HG03064 (cell line): ENCODE data around the gene RRP1B.
A peak's percentile ranks its signal among the peaks of the same experiment; 100 is the strongest.

Source experiments
- ATAC-seq: cut with Tn5 transposase; IDR thresholded peaks from one replicate; pipeline ENCODE4 v1.9.1; 2021; ENCODE audit warnings: low read depth; ENCODE audit not compliant: unreplicated experiment

The RRP1B gene

DNA sequence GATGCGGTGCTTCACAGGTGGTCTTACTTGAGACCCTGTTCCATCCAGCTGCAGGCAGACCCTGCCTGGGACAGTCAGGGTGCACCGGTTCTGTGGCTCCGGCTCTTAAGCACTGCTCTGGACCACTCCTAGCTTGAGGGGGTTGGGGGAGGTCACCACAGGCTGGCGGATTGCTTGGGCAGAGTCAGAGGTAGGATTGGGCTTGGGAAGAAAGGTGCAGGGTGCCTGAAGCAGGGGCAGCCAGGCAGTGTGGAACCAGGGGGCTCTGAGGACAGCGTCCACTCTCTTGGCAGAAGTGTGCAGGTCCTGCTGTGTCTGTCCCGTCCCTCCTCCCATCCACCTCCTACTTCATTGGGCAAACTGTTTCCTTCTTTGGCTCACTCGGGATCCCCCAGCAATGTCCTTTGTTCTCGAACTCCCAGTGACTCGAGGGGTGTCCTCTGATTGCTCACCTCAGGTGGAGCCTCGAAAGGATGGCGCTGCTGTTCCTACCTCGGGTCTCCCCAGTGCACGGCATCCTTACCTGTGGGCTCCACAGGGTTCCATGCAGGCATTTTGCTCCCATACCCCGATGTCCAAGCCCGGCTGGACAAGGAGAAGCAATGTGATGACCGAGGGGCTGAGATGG, 61.3 kb downstream of the RRP1B start:
- ATAC-seq = no peak

DNA sequence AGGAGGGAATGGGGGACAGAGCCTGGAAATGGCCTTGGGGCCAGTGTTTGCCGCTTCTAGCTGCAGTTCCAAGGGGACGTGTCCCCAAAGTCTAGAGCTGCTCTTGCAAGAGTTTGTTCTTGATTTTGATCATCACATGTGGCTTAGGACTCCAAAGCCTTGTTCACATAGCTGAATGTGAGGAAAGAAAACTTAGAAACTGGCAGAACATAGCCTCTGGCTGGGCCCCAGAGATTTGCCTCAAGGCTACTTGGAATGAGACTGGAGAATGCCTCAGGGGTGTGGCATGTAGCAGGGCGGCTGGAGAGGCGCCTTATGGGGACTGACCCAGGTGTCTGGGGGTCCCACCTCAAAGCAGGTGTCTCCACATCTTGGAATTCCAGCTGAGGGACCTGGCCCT, 61.8 kb downstream of the RRP1B start:
- no peak for ATAC-seq

DNA sequence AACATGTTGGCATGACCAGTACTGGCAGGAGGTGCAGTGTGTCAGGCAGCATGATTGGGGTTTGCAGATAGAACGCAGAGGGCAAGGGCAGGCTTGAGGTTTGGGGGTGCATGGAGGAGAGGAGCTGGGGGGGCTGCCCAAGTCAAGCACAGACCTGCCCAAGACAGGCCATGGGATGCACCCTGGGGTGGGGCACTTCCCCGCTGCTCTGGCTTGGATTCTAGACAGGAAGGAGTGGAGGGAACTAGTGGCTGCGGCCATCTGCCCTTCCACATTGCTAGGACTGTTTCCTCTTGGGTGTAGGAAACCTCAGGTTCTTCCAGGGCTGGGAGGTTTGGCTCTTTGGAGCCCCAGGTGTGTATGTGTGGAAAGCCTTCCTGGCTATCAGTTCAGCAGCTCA, 62.6 kb downstream of the RRP1B start:
- ATAC-seq = no peak

DNA sequence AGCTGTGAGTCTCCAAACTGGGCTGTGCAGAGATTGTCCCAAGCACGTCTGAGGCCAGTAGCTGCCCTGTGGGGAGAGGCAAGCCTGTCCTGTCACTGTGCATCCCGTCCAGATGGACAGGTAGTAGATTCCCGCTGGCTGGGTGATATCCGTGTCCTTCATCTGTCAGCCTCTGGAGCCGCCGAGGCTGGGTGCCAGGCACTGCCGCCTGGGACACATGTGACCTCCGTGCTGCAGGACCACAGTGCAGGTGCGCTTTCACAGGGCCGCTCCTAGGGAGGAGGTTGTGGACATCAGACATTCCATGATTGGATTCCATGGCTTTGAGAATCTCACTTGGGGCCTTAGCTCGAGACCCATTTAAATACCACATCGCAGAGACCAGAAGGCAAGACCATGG, 64.3 kb downstream of the RRP1B start:
- no peak for ATAC-seq

DNA sequence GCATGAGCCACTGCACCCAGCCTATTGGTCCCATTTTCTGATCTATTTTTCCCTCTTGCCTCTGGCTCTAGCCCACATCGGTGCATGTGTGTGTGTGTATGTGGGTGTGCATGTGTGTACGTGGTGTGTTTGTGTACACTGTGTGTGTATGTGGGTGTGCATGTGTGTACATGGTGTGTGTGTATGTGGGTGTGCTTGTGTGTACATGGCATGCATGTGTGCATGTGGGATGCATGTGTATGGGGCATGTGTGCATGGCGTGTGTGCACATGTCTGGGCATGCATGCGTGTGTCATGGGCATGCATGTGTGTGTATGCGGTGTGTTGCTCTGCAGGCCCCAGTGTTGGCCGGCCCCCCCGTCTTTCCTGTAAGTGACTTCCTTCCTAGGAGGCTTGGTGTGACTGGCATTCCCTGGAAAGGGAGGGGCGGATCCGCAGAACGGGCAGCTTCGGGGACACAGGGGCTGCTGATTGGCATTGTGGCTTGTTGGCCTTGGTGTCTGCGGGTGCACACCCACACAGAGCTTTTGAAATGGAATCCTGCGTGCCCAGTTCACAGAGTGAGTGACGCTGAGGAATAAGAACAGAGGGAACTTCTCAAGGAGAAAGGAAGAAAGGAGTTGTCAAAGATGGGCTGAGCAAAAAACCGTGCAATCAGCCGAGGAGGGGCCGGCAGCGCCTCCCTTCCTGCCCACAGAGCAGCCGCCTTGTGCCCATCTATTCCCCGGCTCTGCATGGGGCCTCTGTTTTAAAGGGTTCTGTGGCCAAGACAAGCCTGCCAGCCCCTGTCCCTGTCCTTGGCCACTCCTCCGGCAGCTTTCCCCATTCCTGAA, 67.5 kb downstream of the RRP1B start:
- no peak for ATAC-seq

DNA sequence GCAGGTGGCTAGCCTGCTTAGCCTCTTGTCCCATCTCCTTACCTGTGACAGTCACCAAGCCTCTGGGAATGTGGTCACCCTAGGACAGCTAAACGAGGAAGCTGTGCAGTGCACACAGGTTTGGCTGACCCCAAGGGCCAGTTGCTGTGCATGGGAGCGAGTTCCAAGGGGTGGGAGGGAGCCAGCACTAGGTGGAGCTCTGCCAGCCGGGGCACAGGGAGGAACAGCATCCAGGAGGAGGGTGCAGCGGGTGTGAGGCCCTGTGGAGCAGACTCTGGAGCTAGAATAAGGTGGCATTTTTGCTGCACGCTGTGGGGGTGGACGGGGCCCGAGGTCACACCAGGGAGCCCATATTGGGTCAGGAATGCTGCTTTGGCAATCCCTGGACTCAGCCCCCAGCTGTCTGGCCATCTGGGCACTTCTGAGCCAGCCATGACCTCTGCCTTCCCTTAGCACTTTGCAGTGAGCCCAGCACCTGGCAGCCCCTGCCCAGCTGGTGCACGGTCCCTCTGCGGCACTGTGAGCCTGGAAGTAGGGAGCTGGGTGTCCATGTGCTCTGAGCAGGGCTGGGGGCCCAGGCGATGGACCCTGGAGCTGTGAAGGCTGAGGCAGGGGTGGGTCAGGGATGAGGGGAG, 68.3 kb downstream of the RRP1B start:
- ATAC-seq = no peak

DNA sequence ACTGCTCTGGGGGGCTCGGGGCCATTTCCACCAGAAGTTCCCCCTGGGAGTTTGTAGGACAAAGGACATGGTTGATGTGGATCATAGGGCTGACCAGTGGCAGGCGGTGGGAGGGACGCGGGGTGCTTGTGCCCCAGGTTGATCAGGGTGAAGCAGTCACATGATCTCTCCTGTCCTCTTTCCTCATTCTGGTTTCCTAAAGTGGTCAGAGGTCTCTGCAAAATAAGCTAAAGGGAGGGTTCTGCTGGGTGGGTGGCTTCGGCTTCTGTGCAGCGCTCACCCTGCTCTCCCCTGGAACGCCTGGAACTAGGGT, 68.8 kb downstream of the RRP1B start:
- ATAC-seq = no peak

DNA sequence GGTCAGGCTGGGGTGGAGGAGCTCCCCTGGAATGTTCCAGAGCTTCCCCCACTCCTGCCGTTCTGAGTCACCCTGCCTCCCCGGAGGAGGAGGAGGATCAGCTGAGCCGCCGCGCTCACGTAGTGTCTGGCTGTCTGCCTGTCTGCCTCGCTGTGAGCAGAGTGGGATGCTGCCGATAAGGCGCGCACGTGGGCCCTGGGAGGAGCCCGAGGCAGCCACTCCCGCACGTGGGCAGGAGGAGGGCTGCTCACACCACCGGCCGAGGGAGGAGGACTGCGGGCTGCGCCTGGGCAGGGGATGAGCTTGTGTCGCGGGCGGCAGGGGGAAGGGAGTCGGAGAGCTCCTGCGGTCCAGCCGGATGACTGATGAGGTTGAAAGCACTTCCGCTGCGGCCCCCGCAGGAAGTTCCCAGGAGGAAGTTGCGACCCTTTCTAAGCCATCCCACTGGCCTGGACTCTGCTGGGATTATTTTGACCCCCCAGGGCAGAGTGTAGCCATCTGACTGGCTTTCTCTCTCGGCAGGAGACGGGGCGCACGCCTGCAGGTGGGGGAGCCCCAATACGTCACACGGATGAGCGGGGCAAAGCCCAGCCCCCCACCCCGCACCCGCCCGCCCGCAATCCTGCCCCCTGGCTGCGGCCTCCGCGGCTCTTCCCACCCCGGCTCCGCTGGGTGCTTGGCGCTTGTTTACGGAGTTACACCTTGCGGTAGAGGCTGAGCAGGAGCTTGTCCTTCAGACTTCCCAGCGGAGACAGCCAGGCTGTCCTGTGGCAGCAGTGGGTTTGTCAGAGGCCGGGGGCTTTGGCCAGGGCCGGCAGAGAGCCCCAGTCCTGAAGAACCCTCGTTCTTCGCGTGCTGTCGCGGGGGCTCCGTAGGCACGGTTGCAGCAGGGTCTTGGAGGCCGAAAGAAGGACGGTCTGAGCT, 69.4 kb downstream of the RRP1B start:
- ATAC-seq = peak; percentile 55

DNA sequence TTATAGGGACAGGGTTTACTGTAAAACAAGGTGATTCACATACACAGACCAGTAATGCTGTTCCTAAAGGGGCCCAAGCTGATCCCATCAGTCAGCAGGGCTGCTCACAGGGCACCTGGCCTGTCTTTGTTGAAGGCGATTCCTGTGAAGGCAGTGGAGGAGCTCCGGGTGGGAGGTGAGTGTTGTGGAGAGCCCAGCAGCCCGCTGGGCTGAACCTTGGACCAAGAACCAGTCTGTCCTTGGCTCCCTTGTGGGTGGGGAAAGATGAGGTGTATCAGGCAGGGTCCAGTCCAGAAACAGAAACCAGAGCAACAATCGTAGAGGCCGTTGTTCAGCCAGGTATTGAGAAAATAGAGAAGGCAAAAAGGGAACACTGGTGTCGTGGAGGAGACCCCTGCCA, 72.1 kb downstream of the RRP1B start:
- ATAC-seq = no peak

DNA sequence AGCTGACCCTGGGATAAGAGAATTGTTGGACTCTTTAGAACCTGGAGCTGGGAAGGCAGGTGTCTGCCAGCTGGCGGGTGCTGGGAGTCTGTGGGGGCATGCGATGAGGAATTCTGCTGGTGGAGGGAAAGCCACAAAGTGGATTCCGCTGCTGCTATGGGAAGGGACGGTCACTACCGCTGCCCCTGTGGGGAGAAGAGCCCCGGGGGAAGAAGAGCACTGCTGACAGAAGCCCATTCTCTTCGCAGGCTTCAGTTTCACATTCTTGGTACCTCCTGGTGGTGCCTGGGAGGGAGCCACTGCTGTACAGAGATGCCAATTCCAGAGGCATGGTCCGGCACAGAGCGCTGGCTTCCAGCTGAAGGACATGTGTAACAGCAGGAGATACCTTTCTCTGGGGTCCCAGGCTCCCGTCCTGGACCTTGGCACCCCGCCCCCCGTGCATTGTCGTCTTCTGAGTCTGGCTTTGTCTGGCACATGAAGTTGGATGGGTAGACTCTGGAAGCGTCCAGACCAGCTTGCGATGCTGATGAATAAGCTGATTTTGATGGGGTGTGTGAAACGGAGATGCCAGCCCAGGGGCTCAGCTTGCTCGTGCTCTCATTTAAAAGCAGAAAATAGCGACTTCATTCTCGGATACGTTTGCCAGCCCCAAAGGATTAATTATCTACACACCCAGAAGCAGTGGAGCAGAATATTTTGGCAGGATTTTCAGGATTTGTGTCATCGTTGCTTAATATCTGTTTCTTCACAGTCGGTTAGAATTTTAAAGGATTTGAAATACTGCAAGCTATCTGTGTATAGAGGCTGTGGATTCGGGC, 72.7 kb downstream of the RRP1B start:
- ATAC-seq = no peak

DNA sequence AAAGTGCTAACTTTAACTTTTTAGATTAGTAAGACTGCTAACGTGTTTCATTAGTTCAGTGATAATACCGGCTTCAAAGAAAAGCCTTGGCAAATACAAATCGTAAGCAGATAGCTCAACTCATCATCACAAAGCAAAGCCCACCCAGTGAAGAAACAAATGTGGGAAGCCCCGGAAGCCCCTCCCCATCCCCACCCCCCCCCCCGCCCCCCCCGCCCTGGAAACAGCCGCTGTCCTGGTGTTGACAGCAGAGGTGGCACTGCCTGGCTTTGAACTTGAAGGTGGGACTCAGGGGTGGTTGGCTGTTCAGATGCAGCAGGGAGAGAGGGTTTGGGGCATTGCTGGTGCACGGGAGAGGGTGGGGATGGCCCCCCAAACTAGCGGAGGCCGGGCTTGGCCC, 73.7 kb downstream of the RRP1B start:
- ATAC-seq = no peak

DNA sequence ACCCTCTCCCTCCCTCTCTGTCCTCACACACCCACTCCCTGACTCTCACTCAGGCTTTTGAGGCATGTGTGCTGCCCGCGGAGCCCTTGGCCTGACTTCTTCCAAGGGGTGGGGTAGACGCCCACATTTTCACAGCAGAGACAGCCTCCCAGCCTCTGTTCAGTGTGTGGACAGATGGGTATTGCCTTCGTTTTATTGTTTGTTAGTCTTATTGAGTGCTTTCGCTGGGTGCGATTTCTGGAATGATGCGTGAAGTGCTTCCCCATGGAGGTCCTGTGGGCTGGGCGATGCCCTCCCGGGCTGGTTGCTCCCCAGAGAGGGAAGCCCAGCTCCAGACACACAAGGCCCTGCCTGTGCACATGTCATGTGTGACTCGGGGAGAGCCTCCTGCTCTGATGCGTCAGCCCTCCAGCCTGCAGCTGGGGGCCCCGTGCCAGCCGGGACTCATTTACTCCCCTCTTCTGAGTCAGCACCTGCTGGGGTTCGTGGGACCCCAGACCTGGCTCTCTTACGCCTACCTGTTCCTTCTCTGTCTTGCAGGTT, 74.2 kb downstream of the RRP1B start:
- no peak for ATAC-seq

DNA sequence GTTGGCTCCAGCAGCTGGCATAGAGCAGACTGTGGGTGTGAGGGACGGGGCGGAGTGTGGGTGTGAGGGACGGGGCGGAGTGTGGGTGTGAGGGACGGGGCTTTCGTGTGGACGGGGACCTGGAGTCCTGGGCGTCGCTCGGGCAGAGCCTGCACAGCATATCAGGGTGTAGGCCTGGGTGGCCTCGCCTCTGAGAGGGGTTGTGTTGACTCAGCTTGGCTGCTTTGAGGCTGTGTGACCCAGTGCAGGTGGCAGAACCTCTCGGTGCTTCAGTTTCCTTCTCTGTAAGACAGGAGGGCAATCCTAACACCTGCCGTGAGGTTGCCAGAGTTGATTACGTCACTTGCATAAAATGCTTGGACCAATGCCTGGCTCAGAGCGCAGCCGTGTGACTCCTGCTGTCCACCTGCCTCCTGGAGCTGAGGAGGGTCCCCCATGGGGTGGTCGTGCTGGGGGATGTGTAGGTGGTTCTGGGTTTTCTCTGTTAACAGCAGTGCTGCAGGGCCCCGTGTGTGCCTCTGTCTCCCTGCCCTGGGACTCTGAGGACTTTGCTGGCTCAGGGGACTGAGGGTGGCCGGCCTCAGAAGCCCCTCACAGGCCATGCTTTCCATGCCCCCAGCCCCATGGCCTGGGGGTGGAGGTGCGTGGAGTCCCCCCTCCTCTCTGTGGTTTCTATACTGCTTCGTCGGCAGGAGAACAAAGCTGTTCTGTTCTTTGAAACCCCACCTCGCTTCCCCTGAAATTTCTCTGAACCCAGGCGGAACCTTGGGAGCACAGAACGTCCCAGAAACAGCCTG, 75.0 kb downstream of the RRP1B start:
- ATAC-seq = no peak

DNA sequence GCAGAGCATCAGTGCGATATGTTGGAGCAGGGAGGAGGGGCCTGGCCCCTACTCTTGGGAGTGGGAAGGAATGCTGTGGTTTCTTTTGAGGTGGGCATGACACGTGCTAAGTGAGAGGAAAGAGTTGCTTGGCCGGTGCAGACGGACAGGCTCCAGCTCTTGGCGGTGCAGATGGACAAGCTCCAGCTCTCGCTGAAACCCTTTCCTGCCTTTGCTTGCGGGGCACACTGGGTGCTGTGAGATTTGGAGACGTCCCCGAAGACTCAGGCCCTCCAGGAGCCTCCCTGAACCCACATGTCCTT, 75.5 kb downstream of the RRP1B start:
- no peak for ATAC-seq

DNA sequence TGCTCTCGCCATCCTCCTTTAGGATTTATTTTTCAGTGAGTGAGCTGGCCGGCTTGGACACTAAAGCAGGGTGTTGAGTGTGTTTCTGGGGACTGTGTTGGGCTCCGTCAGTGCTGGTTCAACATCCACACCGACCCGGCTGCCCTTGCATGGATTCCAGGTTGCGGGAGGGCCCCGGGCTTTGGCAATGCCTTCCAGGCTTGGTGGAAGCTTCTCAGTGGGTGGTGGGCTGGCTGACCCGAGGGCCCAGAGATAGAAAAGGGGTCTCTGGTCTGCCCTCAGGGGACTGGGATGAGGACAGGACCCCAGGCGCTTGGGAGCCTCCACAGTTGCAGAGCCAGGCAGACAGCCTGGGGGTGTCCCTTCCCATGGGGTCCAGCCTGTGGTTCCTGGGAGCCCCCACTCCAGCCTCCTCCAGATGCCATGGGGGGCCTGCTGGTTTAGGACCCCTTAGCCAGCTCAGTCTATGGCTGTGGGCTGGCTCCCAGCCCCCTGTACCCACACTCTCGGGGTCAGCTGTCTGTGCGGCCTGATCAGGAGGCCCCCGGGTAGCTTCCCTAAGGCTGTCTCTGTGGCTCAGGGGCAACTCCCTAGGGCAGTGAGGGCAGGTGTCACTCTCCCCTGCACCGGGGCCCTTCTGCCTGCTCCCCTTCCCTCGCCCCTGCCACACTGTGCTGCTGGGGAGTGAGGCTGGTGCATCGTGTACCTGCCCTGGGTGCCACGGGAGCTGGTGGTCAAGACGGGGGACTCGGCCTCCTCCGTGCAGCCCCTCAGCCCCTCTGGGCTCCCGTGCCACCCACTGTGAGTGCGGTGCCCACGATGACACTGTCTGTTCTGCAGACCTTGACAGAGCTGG, 76.1 kb downstream of the RRP1B start:
- no peak for ATAC-seq

DNA sequence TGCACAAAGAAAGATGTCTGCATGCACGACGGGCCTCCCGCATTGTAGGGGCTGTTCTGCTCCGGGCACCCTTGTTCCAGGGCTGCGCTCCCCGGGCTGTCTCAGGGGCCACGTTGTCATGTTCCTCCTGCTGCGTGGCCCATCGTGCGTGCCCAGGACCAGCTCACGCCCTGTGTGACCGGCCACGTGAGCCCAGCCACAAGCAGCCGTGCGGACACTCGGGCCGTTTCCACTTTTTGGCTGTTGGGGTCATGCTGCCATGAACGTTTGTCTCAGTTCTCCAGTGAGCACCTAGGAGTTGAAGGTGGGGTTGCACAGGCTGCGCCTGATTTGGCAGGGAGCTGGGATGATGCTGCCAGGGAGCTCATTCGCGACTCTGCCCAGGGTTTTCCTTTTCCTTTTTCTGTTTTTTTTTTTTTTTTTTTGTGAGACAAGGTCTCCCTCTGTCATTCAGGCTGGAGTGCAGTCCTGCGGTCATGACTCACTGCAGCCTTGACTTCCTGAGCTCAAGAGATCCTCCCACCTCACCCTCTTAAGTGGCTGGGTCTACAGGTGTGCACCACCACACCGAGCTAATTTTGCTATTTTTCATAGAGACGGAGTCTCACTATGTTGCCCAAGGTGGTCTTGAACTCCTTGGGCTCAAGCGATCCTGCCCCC, 77.0 kb downstream of the RRP1B start:
- ATAC-seq = no peak

DNA sequence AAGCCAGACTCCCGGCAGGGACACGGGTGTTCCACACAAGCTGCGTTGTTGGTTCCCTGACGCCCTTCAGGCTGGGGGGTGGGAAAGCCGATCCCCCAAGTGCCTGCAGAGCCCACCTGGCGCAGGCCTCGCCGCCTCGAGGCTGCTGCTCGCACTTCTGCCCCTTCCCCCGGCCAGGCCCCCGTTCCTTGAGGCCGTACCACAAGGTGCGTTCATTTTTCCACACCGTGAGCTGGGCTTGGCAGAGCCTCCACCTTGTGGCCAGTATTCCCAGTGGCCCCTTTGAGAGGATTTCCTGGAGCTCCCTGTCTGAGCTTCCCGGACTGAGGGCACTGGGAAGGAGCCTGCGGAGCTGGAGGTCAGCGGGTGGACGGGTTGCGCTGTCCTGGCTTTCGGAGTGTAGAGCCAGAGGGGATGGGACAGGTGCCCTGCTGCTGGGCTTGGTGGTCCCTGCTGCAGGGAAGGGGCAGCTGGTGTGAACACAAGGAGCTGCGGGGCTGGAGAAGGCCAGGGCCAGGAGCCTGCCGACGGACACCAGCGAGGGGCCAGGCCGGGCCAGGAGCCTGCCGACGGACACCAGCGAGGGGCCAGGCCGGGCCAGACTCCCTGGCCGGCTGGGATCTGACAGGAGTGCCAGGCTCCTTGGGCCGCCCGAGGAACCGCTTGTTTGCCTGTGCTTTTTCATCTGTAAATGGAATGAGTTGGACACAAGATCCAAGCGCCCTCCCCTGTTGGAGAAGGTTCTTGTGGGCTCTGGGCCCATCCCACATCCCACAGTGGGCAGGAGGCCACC, 78.0 kb downstream of the RRP1B start:
- no peak for ATAC-seq
